ENCODE results near the gene FAM168A.
A peak's percentile ranks its signal among the peaks of the same experiment; 100 is the strongest.

FAM168A gene

DNA sequence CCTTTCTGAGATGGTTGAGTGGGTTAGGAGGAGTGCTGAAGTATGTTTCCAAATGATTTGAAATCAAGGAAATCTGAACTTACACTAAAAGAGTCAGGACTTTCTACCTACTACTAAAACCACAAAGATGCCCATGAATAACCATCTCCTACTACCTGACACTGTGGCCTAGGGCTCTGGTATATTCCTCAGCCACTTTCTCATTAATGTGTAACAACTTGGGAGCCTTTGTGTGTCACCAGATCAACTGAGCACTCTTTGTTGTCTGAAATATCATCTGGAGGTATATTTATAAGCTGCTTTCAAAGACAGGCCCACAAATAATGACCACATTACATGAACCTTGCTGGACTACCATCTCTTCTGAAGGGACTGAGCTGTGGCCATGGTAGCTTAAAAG, 177.8 kb downstream of the FAM168A start:
- H3K9me3 ChIP-seq: no peaks in the 10 kb centered on the region
- peak overlapping the region; percentile 62 for H3K27ac ChIP-seq
- H3K4me1 ChIP-seq (ENCODE audit: control insufficient read depth in 1 of 2, insufficient read depth in 1 of 2, low read depth in 1 of 2, low read length in 1 of 2): peaks cover 44 to 60% of the 10 kb centered on the region in 2 experiments
- no peak overlapping the region for H3K4me3 ChIP-seq (ENCODE audit: low read depth in 1 of 2, low read length in 1 of 2)
- TF ChIP-seq, protein P1, sequence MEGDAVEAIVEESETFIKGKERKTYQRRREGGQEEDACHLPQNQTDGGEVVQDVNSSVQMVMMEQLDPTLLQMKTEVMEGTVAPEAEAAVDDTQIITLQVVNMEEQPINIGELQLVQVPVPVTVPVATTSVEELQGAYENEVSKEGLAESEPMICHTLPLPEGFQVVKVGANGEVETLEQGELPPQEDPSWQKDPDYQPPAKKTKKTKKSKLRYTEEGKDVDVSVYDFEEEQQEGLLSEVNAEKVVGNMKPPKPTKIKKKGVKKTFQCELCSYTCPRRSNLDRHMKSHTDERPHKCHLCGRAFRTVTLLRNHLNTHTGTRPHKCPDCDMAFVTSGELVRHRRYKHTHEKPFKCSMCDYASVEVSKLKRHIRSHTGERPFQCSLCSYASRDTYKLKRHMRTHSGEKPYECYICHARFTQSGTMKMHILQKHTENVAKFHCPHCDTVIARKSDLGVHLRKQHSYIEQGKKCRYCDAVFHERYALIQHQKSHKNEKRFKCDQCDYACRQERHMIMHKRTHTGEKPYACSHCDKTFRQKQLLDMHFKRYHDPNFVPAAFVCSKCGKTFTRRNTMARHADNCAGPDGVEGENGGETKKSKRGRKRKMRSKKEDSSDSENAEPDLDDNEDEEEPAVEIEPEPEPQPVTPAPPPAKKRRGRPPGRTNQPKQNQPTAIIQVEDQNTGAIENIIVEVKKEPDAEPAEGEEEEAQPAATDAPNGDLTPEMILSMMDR (IDR thresholded peaks at IDR 0.05): no peak
- H3K36me3 ChIP-seq: peaks cover 73% of the 10 kb centered on the region
- H3K27me3 ChIP-seq: no peaks in the 10 kb centered on the region

DNA sequence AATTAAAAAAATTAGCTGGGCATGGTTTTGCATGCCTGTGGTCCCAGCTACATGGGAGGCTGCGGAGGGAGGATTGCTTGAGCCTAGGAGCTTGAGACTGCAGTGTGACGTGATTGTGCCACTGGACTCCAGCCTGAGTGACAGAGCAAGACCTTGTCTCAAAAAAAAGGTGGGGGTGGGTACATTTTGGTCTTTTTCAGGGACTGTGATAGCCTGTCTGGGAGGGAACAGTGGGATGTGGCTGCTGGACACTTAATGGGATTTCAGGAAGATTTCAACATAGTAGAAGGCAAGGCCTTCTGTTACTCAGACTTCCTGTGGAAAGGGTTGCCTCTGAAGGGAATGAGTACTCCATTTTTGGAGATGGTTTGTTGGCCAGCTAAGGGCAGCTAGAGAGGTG, 181.1 kb downstream of the FAM168A start:
- TF ChIP-seq, protein P1 (IDR thresholded peaks at IDR 0.05): no peak
- Histone ChIP-seq H3K27ac (peak overlapping the region; percentile 74), H3K4me1 (ENCODE audit: control insufficient read depth in 1 of 2, insufficient read depth in 1 of 2, low read depth in 1 of 2, low read length in 1 of 2) (peaks cover 52 to 72% of the 10 kb centered on the region in 2 experiments), H3K9me3 (no peaks in the 10 kb centered on the region), H3K36me3 (peaks cover 87% of the 10 kb centered on the region), H3K27me3 (no peaks in the 10 kb centered on the region), H3K4me3 (ENCODE audit: low read depth in 1 of 2, low read length in 1 of 2) (no peak overlapping the region)

DNA sequence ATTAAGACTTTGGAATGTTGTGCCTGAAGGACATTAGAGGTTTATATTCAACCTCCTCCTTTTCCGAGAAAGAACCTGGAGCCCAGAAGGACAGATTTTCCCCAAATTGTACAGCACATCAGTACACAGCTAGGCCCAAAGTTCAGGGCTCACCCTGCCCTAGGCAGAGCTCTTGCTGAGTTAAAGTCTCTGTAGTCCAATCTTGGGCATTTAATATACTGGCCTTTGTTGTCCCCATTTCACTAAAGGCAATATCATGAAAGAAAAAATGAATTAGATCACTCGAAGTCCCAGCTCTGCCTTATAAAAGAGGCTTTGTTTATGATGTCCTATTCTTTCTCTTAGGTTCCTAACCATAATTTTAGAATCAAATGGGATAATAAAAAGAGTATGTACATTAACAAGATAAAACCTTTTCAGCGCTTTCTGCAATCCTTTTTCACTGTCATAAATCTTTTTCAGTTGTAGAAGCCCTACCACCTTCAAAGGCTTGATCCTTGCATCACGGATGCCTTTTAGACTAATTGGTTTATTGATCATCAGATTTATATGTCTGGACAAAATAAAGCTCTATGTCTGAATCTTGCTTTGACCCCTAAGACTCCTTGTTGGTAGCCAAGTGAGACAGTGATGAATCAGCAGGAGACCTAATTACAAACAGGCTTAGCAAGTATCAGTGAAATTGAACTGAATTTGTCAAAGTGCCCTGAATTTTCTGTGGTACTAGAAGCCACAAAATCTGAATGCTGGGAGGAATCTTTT, 181.9 kb downstream of the FAM168A start:
- Histone ChIP-seq H3K36me3 (peaks cover 85% of the 10 kb centered on the region), H3K4me3 (ENCODE audit: low read depth in 1 of 2, low read length in 1 of 2) (no peak overlapping the region), H3K27me3 (no peaks in the 10 kb centered on the region), H3K4me1 (ENCODE audit: control insufficient read depth in 1 of 2, insufficient read depth in 1 of 2, low read depth in 1 of 2, low read length in 1 of 2) (peaks cover 52 to 76% of the 10 kb centered on the region in 2 experiments), H3K27ac (peak overlapping the region; percentile 74), H3K9me3 (no peaks in the 10 kb centered on the region)
- TF ChIP-seq, protein P1 (IDR thresholded peaks at IDR 0.05): no peak

DNA sequence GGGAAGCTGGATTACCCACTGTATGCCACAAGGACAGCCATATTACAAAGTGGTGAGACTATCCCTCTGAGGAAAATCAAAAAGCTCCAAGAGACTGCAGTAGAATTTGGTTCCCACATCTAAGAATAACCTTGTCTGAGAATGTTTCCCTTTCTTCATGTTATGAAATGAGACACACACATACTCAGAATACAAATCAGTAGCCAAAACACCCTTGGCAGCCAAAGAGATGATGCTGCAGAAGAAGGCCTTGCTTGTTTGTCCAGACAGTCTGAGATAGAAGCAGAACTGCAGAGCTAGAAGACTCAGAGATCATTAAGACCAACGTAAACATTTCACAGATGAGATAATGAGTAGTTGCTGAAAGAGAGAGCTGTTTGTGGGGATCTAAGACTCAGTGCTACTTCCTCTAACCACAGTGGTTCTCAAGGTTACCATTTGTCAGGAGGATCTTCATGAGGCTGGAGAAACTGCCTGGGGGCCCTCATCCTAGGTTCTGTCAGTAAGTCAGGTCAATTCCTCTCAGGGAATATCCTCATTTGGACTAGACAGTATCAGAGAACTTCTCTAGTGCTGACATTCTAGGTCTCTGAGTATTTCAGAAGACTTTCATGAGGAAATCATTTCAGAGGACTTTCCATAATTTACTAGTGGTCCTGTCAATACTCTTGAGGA, 182.8 kb downstream of the FAM168A start:
- H3K4me1 ChIP-seq (ENCODE audit: control insufficient read depth in 1 of 2, insufficient read depth in 1 of 2, low read depth in 1 of 2, low read length in 1 of 2): peaks cover 45 to 76% of the 10 kb centered on the region in 2 experiments
- H3K4me3 ChIP-seq (ENCODE audit: low read depth in 1 of 2, low read length in 1 of 2): peak overlapping the region in 1 of 2 experiments; percentile 2
- H3K36me3 ChIP-seq: peaks cover 85% of the 10 kb centered on the region
- H3K27ac ChIP-seq: peak overlapping the region; percentile 74
- H3K27me3 ChIP-seq: no peaks in the 10 kb centered on the region
- no peaks in the 10 kb centered on the region for H3K9me3 ChIP-seq
- TF ChIP-seq, protein P1 (IDR thresholded peaks at IDR 0.05): no peak

DNA sequence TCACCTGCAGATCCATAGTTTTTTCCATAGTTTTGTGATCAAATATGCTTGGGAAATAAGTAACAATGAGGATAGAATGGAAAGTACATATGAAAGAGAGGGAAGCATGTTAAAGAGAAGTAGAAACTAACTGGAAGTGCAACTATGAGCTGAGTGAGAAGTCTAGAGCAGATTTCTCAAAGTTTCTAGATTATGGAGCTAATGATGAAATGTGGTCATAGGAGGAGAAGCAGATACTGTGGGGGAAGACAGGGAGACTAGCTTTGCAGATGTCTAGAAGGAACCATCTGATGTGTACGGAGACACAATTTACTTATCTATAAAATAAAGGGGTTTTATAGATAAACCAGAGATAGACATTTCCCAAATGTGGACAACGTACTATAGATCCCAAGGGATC, 184.7 kb downstream of the FAM168A start:
- H3K27ac ChIP-seq: peak overlapping the region; percentile 74
- H3K36me3 ChIP-seq: peaks cover 90% of the 10 kb centered on the region
- no peak overlapping the region for H3K4me3 ChIP-seq (ENCODE audit: low read depth in 1 of 2, low read length in 1 of 2)
- no peaks in the 10 kb centered on the region for H3K9me3 ChIP-seq
- no peaks in the 10 kb centered on the region for H3K27me3 ChIP-seq
- H3K4me1 ChIP-seq (ENCODE audit: control insufficient read depth in 1 of 2, insufficient read depth in 1 of 2, low read depth in 1 of 2, low read length in 1 of 2): peaks cover 38 to 67% of the 10 kb centered on the region in 2 experiments
- TF ChIP-seq, protein P1 (IDR thresholded peaks at IDR 0.05): no peak
